Heart left ventricle (tissue), 16 donors: ENCODE data around the gene TMEM126B. TPM values are rescaled to one million over a fixed set of nuclear protein-coding genes. Genes with fewer than 3 reads are reported as not detected.

Experiments used
- ATAC-seq, 4 donors: fragments of 200-7000 bp; cut with Tn5 transposase; one replicate each; pipeline ENCODE4 v1.9.1; 2020 to 2022; ENCODE audit warnings: moderate library complexity in 4 of 4, mild to moderate bottlenecking in 3 of 4, moderate number of reproducible peaks in 1 of 4
- DNase-seq, 5 donors: peaks; one replicate each; pipeline ENCODE4 v3.0.0-alpha.2; 2020
- H3K27ac ChIP-seq, 12 donors: fragments of 200-600 bp; sonication (generic) in 4 of 12; one replicate each; pipeline versions ENCODE4 v1.5.0 to v1.8.0; 2016 to 2022; ENCODE audit warnings: mild to moderate bottlenecking in 2 of 12
- H3K27me3 ChIP-seq, 9 donors: fragments of 200-600 bp; sonication (generic) in 2 of 9; one replicate each; pipeline versions ENCODE4 v1.5.1 to v1.8.0; 2016 to 2022; ENCODE audit warnings: mild to moderate bottlenecking in 3 of 9
- H3K36me3 ChIP-seq, 9 donors: fragments of 200-600 bp; sonication (generic) in 2 of 9; one replicate each; pipeline versions ENCODE4 v1.5.0 to v1.8.0; 2018 to 2022; ENCODE audit warnings: mild to moderate bottlenecking in 2 of 9
- H3K4me1 ChIP-seq, 12 donors: fragments of 200-600 bp; sonication (generic) in 4 of 12; one replicate each; pipeline versions ENCODE4 v1.5.0 to v1.8.0; 2016 to 2022; ENCODE audit warnings: mild to moderate bottlenecking in 3 of 12
- H3K4me3 ChIP-seq, 12 donors: fragments of 200-600 bp; sonication (generic) in 4 of 12; one replicate each; pipeline versions ENCODE4 v1.5.0 to v1.8.0; 2017 to 2022; ENCODE audit warnings: mild to moderate bottlenecking in 9 of 12, moderate library complexity in 4 of 12
- H3K9me3 ChIP-seq, 12 donors: fragments of 200-600 bp; sonication (generic) in 4 of 12; one replicate each; pipeline versions ENCODE4 v1.5.0 to v1.8.0; 2016 to 2022; ENCODE audit warnings: mild to moderate bottlenecking in 1 of 12
- POLR2A ChIP-seq, 2 donors: fragments of 450-650 bp; IDR thresholded peaks; one replicate each; pipeline ENCODE4 v1.6.1; 2017; ENCODE audit warnings: antibody characterized with exemption in 2 of 2, mild to moderate bottlenecking in 2 of 2, moderate library complexity in 2 of 2
- WGBS, 4 donors: extraction: QIAGEN DNeasy Blood & Tissue Kit in 2 of 4; methylation state at CpG; one replicate each; pipeline versions ENCODE4 v1.1.5 to v1.1.7; 2013 to 2018; 5-methylcytosine and 5-hydroxymethylcytosine counted together
- intact Hi-C, 10 donors: fragments of 100-400 bp; cut with DNase I; formaldehyde crosslinking; loops; one replicate each; pipeline versions ENCODE4 v1.11.1 to v1.14.2; 2022
- long read RNA-seq, 3 donors: library from polyadenylated mRNA; unstranded; transcript quantifications; one replicate each; pipeline ENCODE4 v2.0.0, GENCODE V29; 2020 to 2021
- polyA plus RNA-seq, 2 donors: library from polyadenylated mRNA; stranded (reverse); fragments of 200-250 nt; gene quantifications; one replicate each; pipeline ENCODE4 v1.2.3, GENCODE V29; 2013
- total RNA-seq, 9 donors: library from RNA; depleted of rRNA in 2 of 9; stranded (reverse); fragments of >200 nt in 2 of 9; fragmentation: NEBNext Ultra II Directional in 3 of 9; extraction: Animal tissue kit (Norgen Biotek cat#: 25700) in 3 of 9; gene quantifications; one replicate each; pipeline versions ENCODE4 v1.1.0 to v1.2.4, GENCODE V29; 2016 to 2023
- TF ChIP-seq, protein P1 (sequence below), 12 donors: fragments of 200-600 bp; sonication (generic) in 4 of 12; IDR thresholded peaks; one replicate each; pipeline versions ENCODE4 v1.5.0 to v1.8.0; 2018 to 2022; ENCODE audit warnings: antibody characterized with exemption in 12 of 12, mild to moderate bottlenecking in 5 of 12
- donor health status: ischemic (EF 13 %, LVEDD 7.1; RV severe dilation, severe dysfunction).
- donor health status: healthy with polysubstance abuse.
- donor health status: DM: no; HTN: yes; CAD: no.
- donor health status: DM: no; HTN: no; CAD: no.
- donor health status: ischemic (EF 25% LVEDD 6.9; RV normal size, moderate dysfunction).
- donor health status: ischemic (EF 25% LVEDD 5.7; RV mildly dilated, moderate dysfunction).
- donor health status: healthy.
- donor health status: DM: yes; HTN: yes; CAD: no.
- donor health status: ischemic (EF 35%, LVEDD 5.7; RV mildly dilated, moderate dysfunction).
- donor health status: nonischemic (EF 11% LVEDD 7.7; RV severe dilation, severe dysfunction).
- donor health status: DM: yes; HTN: yes; CAD: no.
- donor health status: PGD.
- donor health status: ischemic (EF 29% LVEDD 5.4; RV normal size, mild dysfunction).
- donor health status: nonischemic (EF 23%, LVEDD 6.1; RV moderate dilation, normal function).

Gene TMEM126B
- total RNA-seq (10 to 100 TPM; 42.7 to 58.4 (median 52.1) TPM), polyA plus RNA-seq (100 to 1,000 TPM in 1 of 2 donors, 10 to 100 TPM in 1; 71.6 to 129 TPM)
- long read RNA-seq, donor 1, transcript TMEM126B-202 (6 exons, 1,210 nt): minor isoform, 9 of 25 reads
- long read RNA-seq, donor 1, transcript TMEM126B-201 (5 exons, 989 nt): major isoform, 13 of 25 reads
- long read RNA-seq, donor 1, partial matches to known transcripts: 0 of 25 reads
- long read RNA-seq, donor 1, other reads (novel, unspliced or antisense): 1 of 25 reads
- long read RNA-seq, donor 2, transcript TMEM126B-202 (6 exons, 1,210 nt): major isoform, 20 of 38 reads
- long read RNA-seq, donor 2, transcript TMEM126B-201 (5 exons, 989 nt): minor isoform, 11 of 38 reads
- long read RNA-seq, donor 2, partial matches to known transcripts: 2 of 38 reads
- long read RNA-seq, donor 2, other reads (novel, unspliced or antisense): 2 of 38 reads
- long read RNA-seq, donor 3, transcript TMEM126B-202 (6 exons, 1,210 nt): major isoform, 8 of 13 reads
- long read RNA-seq, donor 3, partial matches to known transcripts: 0 of 13 reads
- long read RNA-seq, donor 3, other reads (novel, unspliced or antisense): 0 of 13 reads

- Histone ChIP-seq H3K4me1 (peaks cover 0 to 34% (median 15%) of the 10 kb centered on the region in 12 donors), H3K27me3 (no peaks in the 10 kb centered on the region), H3K9me3 (no peaks in the 10 kb centered on the region), H3K27ac (peak within 1 kb of the TSS; percentile 76 to 96 (median 90)), H3K36me3 (peaks cover 0 to 22% (median 14%) of the 10 kb centered on the region in 9 donors), H3K4me3 (peak within 1 kb of the TSS; percentile 52 to 83 (median 77))
- peak; percentile 99 to 100 (median 99) for ATAC-seq
- TF ChIP-seq POLR2A (IDR thresholded peaks at IDR 0.05): peak; percentile 45 to 96
- TF ChIP-seq, protein P1, sequence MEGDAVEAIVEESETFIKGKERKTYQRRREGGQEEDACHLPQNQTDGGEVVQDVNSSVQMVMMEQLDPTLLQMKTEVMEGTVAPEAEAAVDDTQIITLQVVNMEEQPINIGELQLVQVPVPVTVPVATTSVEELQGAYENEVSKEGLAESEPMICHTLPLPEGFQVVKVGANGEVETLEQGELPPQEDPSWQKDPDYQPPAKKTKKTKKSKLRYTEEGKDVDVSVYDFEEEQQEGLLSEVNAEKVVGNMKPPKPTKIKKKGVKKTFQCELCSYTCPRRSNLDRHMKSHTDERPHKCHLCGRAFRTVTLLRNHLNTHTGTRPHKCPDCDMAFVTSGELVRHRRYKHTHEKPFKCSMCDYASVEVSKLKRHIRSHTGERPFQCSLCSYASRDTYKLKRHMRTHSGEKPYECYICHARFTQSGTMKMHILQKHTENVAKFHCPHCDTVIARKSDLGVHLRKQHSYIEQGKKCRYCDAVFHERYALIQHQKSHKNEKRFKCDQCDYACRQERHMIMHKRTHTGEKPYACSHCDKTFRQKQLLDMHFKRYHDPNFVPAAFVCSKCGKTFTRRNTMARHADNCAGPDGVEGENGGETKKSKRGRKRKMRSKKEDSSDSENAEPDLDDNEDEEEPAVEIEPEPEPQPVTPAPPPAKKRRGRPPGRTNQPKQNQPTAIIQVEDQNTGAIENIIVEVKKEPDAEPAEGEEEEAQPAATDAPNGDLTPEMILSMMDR (IDR thresholded peaks at IDR 0.05): no peak
- DNase-seq: peak; percentile 98 to 99 (median 98)
- WGBS, 4 donors: 0 to 1% (median 0%) methylated on average over 38 to 41 of the region's 41 CpGs
- intact Hi-C loops: loop anchor here in 9 of 10 donors (1.0 to 5.0 kb wide), 9 partner anchors 15 to 619 kb away; partner anchors contain the start of genes CREBZF (in 2 of the 9), TMEM126A (in 2 of the 9) and EED (in 1 of the 9)
Measured at GRCh38 chr11:85627998-85628770, at the start of gene TMEM126B. Gene TMEM126B, plus strand, starts transcription at chr11:85628593. Its CDS starts 15 bp downstream, at chr11:85628608.

GRCh38 chr11:85582111-85582510 lies 46.3 kb upstream of the TMEM126B start:
- intact Hi-C loops: no loop called here
- TF ChIP-seq POLR2A (IDR thresholded peaks at IDR 0.05): no peak
- TF ChIP-seq, protein P1 (IDR thresholded peaks at IDR 0.05): no peak
- WGBS, 4 donors: 78 to 94% (median 84%) methylated on average over 2 of the region's 2 CpGs
- H3K27me3 ChIP-seq: no peaks in the 10 kb centered on the region
- no peak overlapping the region for H3K4me3 ChIP-seq
- peaks cover 0 to 12% (median 0%) of the 10 kb centered on the region in 12 donors for H3K9me3 ChIP-seq
- no peak for ATAC-seq
- DNase-seq: no peak
- no peaks in the 10 kb centered on the region for H3K4me1 ChIP-seq
- H3K36me3 ChIP-seq: no peaks in the 10 kb centered on the region
- H3K27ac ChIP-seq: no peak overlapping the region

DNA sequence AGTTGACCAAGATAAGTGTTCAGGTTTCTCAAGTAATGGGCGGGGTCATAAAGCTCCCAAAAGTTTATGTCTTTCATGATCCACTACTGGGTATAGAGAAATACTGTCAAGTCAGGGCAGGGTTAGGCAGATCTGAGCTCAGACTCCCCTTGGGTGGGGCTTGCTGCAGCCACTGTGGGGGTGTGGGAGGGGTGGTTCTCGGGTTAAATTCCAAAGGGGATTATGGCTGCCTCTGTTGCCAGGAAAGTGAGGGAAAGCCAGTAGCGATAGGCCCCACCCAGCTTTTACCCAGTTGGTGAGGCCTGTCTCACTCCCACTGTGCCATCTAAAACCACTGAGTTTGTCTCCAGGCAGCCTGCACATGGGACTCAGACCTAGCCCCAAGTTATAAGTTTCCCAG lies 39.0 kb upstream of the TMEM126B start:
- no peaks in the 10 kb centered on the region for H3K4me1 ChIP-seq
- TF ChIP-seq, protein P1 (IDR thresholded peaks at IDR 0.05): no peak
- no peak for TF ChIP-seq POLR2A (IDR thresholded peaks at IDR 0.05)
- WGBS, 4 donors: 83 to 97% (median 85%) methylated on average over 3 of the region's 3 CpGs
- intact Hi-C loops: loop anchor here in 1 of 10 donors (5.0 kb wide), 1 partner anchor 127 kb away; no protein-coding TSS in a partner anchor
- peaks cover 0 to 4% (median 0%) of the 10 kb centered on the region in 9 donors for H3K36me3 ChIP-seq
- DNase-seq (no peak), ATAC-seq (no peak)
- peaks cover 0 to 8% (median 0%) of the 10 kb centered on the region in 12 donors for H3K9me3 ChIP-seq
- H3K27me3 ChIP-seq: no peaks in the 10 kb centered on the region
- H3K27ac ChIP-seq: no peak overlapping the region
- H3K4me3 ChIP-seq: no peak overlapping the region
